HG03103 (cell line): ENCODE data around the gene GRK5.

Experiments used
- ATAC-seq: cut with Tn5 transposase; IDR thresholded peaks from one replicate; pipeline ENCODE4 v1.9.1; 2021; ENCODE audit warnings: low read depth; ENCODE audit not compliant: unreplicated experiment

Gene GRK5

GRCh38 chr10:119336599-119336998 is 129.2 kb downstream of the GRK5 start:
- no peak for ATAC-seq

- ATAC-seq: no peak
Observed at GRCh38 chr10:119337223-119337622, 129.9 kb downstream of the GRK5 start.

GRCh38 chr10:119337796-119338432 is 130.5 kb downstream of the GRK5 start:
- ATAC-seq: no peak

- ATAC-seq: no peak
Observed at GRCh38 chr10:119339109-119339508, 131.7 kb downstream of the GRK5 start.

- ATAC-seq: no peak
Observed at GRCh38 chr10:119340893-119341458, 133.6 kb downstream of the GRK5 start.

GRCh38 chr10:119341459-119342301 is 134.3 kb downstream of the GRK5 start:
- ATAC-seq: no peak

GRCh38 chr10:119342335-119342734 is 135.0 kb downstream of the GRK5 start:
- no peak for ATAC-seq

GRCh38 chr10:119343011-119343601 is 135.7 kb downstream of the GRK5 start:
- ATAC-seq: no peak

- no peak for ATAC-seq
Observed at GRCh38 chr10:119344381-119344780, 137.0 kb downstream of the GRK5 start.

GRCh38 chr10:119346095-119346832 is 138.9 kb downstream of the GRK5 start:
- ATAC-seq: no peak

- ATAC-seq: no peak
Observed at GRCh38 chr10:119347181-119347974, 140.0 kb downstream of the GRK5 start.

GRCh38 chr10:119348106-119348505 is 140.7 kb downstream of the GRK5 start:
- ATAC-seq: no peak

- no peak for ATAC-seq
Observed at GRCh38 chr10:119348516-119349240, 141.3 kb downstream of the GRK5 start.

GRCh38 chr10:119349341-119349740 is 142.0 kb downstream of the GRK5 start:
- no peak for ATAC-seq

- ATAC-seq: no peak
Observed at GRCh38 chr10:119349937-119350501, 142.6 kb downstream of the GRK5 start.

- no peak for ATAC-seq
Observed at GRCh38 chr10:119350502-119351097, 143.2 kb downstream of the GRK5 start.

- ATAC-seq: no peak
Observed at GRCh38 chr10:119351189-119351588, 143.8 kb downstream of the GRK5 start.

GRCh38 chr10:119352042-119352441 is 144.7 kb downstream of the GRK5 start:
- no peak for ATAC-seq
